HepG2 (cell line): ENCODE results near the gene KAT7. TPM values are rescaled to one million over a fixed set of nuclear protein-coding genes. Genes with fewer than 3 reads are reported as not detected.

Source experiments
- CBX2 ChIP-seq, 2 experiments: fragments of 200-600 bp in 1 of 2; sonication (generic); formaldehyde crosslinking in 1 of 2; IDR thresholded peaks; 2 replicates each; pipeline versions ENCODE4 v1.7.0 to v1.8.1; 2018 to 2022; ENCODE audit warnings: low read depth in 2 of 2, low read length in 1 of 2, mild to moderate bottlenecking in 1 of 2, missing genetic modification reagents in 1 of 2
- DMAP1 ChIP-seq: IDR thresholded peaks from 2 replicates; pipeline ENCODE4 v1.6.1; 2016
- ETV6 ChIP-seq: sonication (generic); formaldehyde crosslinking; conservative IDR thresholded peaks from 2 replicates; pipeline ENCODE4 v1.4.0; 2020; ENCODE audit warnings: missing genetic modification reagents
- FLYWCH1 ChIP-seq: sonication (generic); formaldehyde crosslinking; IDR thresholded peaks from 2 replicates; pipeline ENCODE4 v1.8.1; 2023; ENCODE audit warnings: mild to moderate bottlenecking, missing genetic modification reagents
- FOXM1 ChIP-seq: sonication (generic); formaldehyde crosslinking; IDR thresholded peaks from 2 replicates; pipeline ENCODE4 v1.5.0; 2020; ENCODE audit warnings: missing genetic modification reagents
- NR1H2 ChIP-seq: sonication (generic); formaldehyde crosslinking; IDR thresholded peaks from 2 replicates; pipeline ENCODE4 v1.8.1; 2022; ENCODE audit warnings: low read depth, missing genetic modification reagents, borderline replicate concordance
- POLR2AphosphoS5 ChIP-seq: IDR thresholded peaks from 2 replicates; pipeline ENCODE4 v1.6.1; 2012; ENCODE audit warnings: low read depth, low read length
- ZNF138 ChIP-seq: sonication (generic); formaldehyde crosslinking; IDR thresholded peaks from 2 replicates; pipeline ENCODE4 v1.5.0; 2020; ENCODE audit warnings: mild to moderate bottlenecking, low read depth, missing genetic modification reagents
- ZNF326 ChIP-seq: sonication (generic); formaldehyde crosslinking; IDR thresholded peaks from 2 replicates; pipeline ENCODE4 v1.4.0; 2020; ENCODE audit warnings: missing genetic modification reagents, borderline replicate concordance
- ZNF839 ChIP-seq: sonication (generic); formaldehyde crosslinking; IDR thresholded peaks from 2 replicates; pipeline ENCODE4 v1.4.0; 2020; ENCODE audit warnings: missing genetic modification reagents, mild to moderate bottlenecking, borderline replicate concordance
- ZNF883 ChIP-seq: sonication (generic); formaldehyde crosslinking; IDR thresholded peaks from 2 replicates; pipeline ENCODE4 v1.5.1; 2020; ENCODE audit warnings: mild to moderate bottlenecking, missing genetic modification reagents; ENCODE audit errors: not compliant biosample characterization
- polyA plus RNA-seq, 8 experiments: library from polyadenylated mRNA; depleted of rRNA in 3 of 8; stranded (reverse) in 7 of 8; unstranded in 1 of 8; fragments of >200 nt; fragmentation: Illumina TruSeq in 4 of 8; extraction: Trizol in 4 of 8; gene quantifications; 2 replicates each; pipeline versions ENCODE4 v1.2.1 to v1.2.3, GENCODE V29; 2011 to 2016; ENCODE audit warnings: low read depth in 4 of 8, missing spikeins in 1 of 8, mixed read lengths in 1 of 8; ENCODE audit not compliant: insufficient read depth in 1 of 8
- total RNA-seq, 5 experiments: library from RNA; depleted of rRNA; stranded (reverse); fragments of >200 nt; fragmentation: Illumina TruSeq; extraction: Trizol; gene quantifications; 2 replicates each; pipeline ENCODE4 v1.2.3, GENCODE V29; 2016; ENCODE audit warnings: low read depth in 1 of 5
- TF ChIP-seq, protein P1 (sequence below), 2 experiments: sonication (generic) in 1 of 2; formaldehyde crosslinking in 1 of 2; IDR thresholded peaks; 2 replicates each; pipeline versions ENCODE4 v1.6.1 to v1.9.0; 2014 to 2022; ENCODE audit warnings: antibody characterized with exemption in 1 of 2, borderline replicate concordance in 1 of 2, inconsistent platforms in 1 of 2, low read depth in 1 of 2, missing genetic modification reagents in 1 of 2
- TF ChIP-seq, protein P2 (sequence below): sonication (generic); formaldehyde crosslinking; IDR thresholded peaks from 2 replicates; pipeline ENCODE4 v1.4.0; 2020; ENCODE audit warnings: missing genetic modification reagents, borderline replicate concordance
- TF ChIP-seq, protein P3 (sequence below), 2 experiments: sonication (generic) in 1 of 2; formaldehyde crosslinking in 1 of 2; IDR thresholded peaks; 2 replicates each; pipeline versions ENCODE4 v1.5.1 to v1.6.1; 2011 to 2020; ENCODE audit warnings: borderline replicate concordance in 1 of 2, low read depth in 1 of 2, low read length in 1 of 2, mild to moderate bottlenecking in 1 of 2, missing genetic modification reagents in 1 of 2, moderate library complexity in 1 of 2

The KAT7 gene
- total and polyA plus RNA-seq, 2 of the 13 experiments (the other 11 are each of a cell fraction or from before 2014, with no cell fraction given), result 21.2 to 39.2 TPM

DNA sequence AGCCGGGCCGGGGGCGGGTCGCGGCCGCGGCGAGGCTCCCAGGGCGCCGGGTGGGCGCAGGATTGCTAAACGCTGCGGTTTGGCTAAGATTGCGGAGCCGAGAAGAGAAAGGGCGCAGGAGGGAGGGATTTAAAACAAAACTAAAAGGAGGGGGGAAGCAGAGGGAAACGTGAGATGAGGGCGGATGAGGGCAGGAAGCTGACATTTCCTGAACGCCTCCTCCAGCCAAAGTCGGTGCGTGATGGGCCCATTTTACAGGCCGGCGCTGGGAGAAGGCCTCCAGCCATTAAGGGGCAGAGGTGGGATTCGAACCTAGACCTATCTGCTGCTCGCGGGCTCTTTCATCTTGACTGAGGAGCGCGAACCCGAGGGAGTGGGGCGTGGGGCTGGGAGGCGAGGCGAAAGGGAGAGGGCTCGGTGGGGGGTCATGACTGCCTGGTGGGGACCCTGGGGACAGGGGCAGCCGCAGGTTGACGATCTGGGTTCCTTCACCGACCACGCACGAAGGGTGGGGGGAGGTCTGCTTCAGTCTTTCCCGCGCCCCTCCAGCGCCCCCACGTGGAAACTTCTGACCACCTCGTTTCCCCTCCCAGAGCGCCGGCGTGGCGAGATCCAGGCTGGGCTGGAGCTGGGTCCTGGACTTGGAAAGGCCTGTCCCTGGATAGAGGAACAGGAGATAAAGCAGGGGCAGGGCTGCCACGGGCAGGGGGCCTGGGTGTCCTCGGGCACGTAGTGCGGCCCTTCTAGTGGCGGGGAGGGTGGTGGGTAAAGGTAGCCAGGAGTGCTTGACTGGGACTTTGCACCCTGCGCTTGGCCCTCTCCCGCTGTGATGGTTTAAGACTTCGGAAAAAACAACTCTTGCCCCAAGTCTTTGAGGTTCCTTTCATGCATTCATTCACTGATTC is 63.2 kb downstream of the KAT7 start (continued):
- TF ChIP-seq, protein P1, sequence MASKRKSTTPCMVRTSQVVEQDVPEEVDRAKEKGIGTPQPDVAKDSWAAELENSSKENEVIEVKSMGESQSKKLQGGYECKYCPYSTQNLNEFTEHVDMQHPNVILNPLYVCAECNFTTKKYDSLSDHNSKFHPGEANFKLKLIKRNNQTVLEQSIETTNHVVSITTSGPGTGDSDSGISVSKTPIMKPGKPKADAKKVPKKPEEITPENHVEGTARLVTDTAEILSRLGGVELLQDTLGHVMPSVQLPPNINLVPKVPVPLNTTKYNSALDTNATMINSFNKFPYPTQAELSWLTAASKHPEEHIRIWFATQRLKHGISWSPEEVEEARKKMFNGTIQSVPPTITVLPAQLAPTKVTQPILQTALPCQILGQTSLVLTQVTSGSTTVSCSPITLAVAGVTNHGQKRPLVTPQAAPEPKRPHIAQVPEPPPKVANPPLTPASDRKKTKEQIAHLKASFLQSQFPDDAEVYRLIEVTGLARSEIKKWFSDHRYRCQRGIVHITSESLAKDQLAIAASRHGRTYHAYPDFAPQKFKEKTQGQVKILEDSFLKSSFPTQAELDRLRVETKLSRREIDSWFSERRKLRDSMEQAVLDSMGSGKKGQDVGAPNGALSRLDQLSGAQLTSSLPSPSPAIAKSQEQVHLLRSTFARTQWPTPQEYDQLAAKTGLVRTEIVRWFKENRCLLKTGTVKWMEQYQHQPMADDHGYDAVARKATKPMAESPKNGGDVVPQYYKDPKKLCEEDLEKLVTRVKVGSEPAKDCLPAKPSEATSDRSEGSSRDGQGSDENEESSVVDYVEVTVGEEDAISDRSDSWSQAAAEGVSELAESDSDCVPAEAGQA (IDR thresholded peaks at IDR 0.05; ENCODE audit: low read depth), result no peak
- TF ChIP-seq, protein P1 (CRISPR knock-in tag; IDR thresholded peaks at IDR 0.05; ENCODE audit: borderline replicate concordance), result no peak
- TF ChIP-seq CBX2 (IDR thresholded peaks at IDR 0.05; ENCODE audit: low read depth, low read length) (no peak), CBX2 (CRISPR knock-in tag; IDR thresholded peaks at IDR 0.05; ENCODE audit: low read depth) (no peak), POLR2AphosphoS5 (no peak), NR1H2 (CRISPR knock-in tag) (no peak), DMAP1 (CRISPR knock-in tag) (no peak; the same call in 1 of the 2 replicates), FOXM1 (CRISPR knock-in tag) (no peak), ZNF839 (peak; percentile 59; the same call in 1 of the 2 replicates), ETV6 (no peak), FLYWCH1 (CRISPR knock-in tag) (no peak), ZNF138 (CRISPR knock-in tag) (no peak), ZNF883 (CRISPR knock-in tag) (no peak), ZNF326 (CRISPR knock-in tag) (no peak)
- TF ChIP-seq, protein P2, sequence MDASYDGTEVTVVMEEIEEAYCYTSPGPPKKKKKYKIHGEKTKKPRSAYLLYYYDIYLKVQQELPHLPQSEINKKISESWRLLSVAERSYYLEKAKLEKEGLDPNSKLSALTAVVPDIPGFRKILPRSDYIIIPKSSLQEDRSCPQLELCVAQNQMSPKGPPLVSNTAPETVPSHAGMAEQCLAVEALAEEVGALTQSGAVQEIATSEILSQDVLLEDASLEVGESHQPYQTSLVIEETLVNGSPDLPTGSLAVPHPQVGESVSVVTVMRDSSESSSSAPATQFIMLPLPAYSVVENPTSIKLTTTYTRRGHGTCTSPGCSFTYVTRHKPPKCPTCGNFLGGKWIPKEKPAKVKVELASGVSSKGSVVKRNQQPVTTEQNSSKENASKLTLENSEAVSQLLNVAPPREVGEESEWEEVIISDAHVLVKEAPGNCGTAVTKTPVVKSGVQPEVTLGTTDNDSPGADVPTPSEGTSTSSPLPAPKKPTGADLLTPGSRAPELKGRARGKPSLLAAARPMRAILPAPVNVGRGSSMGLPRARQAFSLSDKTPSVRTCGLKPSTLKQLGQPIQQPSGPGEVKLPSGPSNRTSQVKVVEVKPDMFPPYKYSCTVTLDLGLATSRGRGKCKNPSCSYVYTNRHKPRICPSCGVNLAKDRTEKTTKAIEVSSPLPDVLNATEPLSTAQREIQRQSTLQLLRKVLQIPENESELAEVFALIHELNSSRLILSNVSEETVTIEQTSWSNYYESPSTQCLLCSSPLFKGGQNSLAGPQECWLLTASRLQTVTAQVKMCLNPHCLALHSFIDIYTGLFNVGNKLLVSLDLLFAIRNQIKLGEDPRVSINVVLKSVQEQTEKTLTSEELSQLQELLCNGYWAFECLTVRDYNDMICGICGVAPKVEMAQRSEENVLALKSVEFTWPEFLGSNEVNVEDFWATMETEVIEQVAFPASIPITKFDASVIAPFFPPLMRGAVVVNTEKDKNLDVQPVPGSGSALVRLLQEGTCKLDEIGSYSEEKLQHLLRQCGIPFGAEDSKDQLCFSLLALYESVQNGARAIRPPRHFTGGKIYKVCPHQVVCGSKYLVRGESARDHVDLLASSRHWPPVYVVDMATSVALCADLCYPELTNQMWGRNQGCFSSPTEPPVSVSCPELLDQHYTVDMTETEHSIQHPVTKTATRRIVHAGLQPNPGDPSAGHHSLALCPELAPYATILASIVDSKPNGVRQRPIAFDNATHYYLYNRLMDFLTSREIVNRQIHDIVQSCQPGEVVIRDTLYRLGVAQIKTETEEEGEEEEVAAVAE (CRISPR knock-in tag), result 0 out of 2 replicates have a peak, but pooled peaks have one; percentile 49
- TF ChIP-seq, protein P3, sequence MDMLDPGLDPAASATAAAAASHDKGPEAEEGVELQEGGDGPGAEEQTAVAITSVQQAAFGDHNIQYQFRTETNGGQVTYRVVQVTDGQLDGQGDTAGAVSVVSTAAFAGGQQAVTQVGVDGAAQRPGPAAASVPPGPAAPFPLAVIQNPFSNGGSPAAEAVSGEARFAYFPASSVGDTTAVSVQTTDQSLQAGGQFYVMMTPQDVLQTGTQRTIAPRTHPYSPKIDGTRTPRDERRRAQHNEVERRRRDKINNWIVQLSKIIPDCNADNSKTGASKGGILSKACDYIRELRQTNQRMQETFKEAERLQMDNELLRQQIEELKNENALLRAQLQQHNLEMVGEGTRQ (IDR thresholded peaks at IDR 0.05; ENCODE audit: low read depth, low read length), result no peak
- TF ChIP-seq, protein P3 (CRISPR knock-in tag; IDR thresholded peaks at IDR 0.05; ENCODE audit: borderline replicate concordance), result no peak
